Stimulated activated naive CD4-positive, alpha-beta T cell treated with Interleukin-2 at 50 U/mL for 16 hours (primary cell): ENCODE data around the gene WDHD1.
"Not testable (repeated sequence)": the region's sequence is repeated elsewhere in the genome, so short reads cannot be mapped to it uniquely, and the experiment has no call there.

Source experiments
- DNase-seq: peaks from one replicate; lab custom pipeline; 2025; lab: John Stamatoyannopoulos, UW

Gene WDHD1

GRCh38 chr14:54908190-54908589 is 118.7 kb downstream of the WDHD1 start:
- DNase-seq = no peak

GRCh38 chr14:54906075-54906474 is 120.8 kb downstream of the WDHD1 start:
- DNase-seq = no peak

GRCh38 chr14:54902521-54903420 is 124.1 kb downstream of the WDHD1 start, which contains the start of gene GCH1:
Gene GCH1, minus strand, starts transcription at chr14:54902826. Its CDS starts 163 bp downstream, at chr14:54902663.
- peak; percentile 68 for DNase-seq

- DNase-seq = peak; percentile 77
Observed at GRCh38 chr14:54902143-54902520, 124.8 kb downstream of the WDHD1 start.

GRCh38 chr14:54901380-54902142 is 125.3 kb downstream of the WDHD1 start:
- DNase-seq = peak; percentile 5

GRCh38 chr14:54899573-54899972 is 127.3 kb downstream of the WDHD1 start:
- no peak for DNase-seq

- not testable (repeated sequence) for DNase-seq
Observed at GRCh38 chr14:54897809-54898555, 128.9 kb downstream of the WDHD1 start.

GRCh38 chr14:54895683-54896082 is 131.2 kb downstream of the WDHD1 start:
- no peak for DNase-seq

GRCh38 chr14:54894995-54895394 is 131.9 kb downstream of the WDHD1 start:
- no peak for DNase-seq

- DNase-seq = peak; percentile 19
Observed at GRCh38 chr14:54893151-54893760, 133.6 kb downstream of the WDHD1 start.

- DNase-seq = no peak
Observed at GRCh38 chr14:54891471-54892245, 135.2 kb downstream of the WDHD1 start.

GRCh38 chr14:54890788-54891187 is 136.1 kb downstream of the WDHD1 start:
- no peak for DNase-seq

- DNase-seq = no peak
Observed at GRCh38 chr14:54889919-54890318, 137.0 kb downstream of the WDHD1 start.
